Measurements from ENCODE around the gene SLC52A3. TPM values are rescaled to one million over a fixed set of nuclear protein-coding genes. Genes with fewer than 3 reads are reported as not detected.

SLC52A3 gene
- total and polyA plus RNA-seq, 2 of the 13 experiments (the other 11 are each of a cell fraction or from before 2014, with no cell fraction given): 0.03 TPM; not detected in 1

DNA sequence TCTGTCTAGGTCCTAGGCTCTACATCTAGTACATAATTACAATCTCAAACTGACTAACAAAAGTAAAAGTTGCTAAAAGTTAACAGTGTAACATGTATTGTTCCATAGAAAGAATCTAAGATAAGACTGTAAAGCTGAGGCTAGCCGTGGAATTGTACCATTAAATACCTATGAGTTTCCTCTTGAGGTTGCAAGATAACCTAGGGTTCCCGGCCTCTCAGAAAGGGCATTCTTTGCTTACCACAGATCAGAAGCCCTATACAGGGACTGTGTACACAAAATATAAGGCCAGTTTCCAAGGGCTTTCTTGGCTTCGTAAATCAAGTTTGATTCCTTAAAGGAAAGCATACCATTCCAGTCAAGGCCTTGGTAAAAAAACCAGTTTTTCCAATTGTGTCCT lies 11.5 kb upstream of the SLC52A3 start:
- CTCF ChIA-PET (ENCODE audit: low intra/inter-chr PET ratio, low total read pairs): no interaction called here
- in situ Hi-C loops (cut with HindIII; ENCODE audit: extremely low pct_ligation_motif_present, low pct_unique_long_range_greater_than_20kb): no loop called here

More for the DNA sequence above, 11.5 kb upstream of the SLC52A3 start:
- no peak overlapping the region for H3K27ac ChIP-seq (ENCODE audit: extremely low read length, insufficient read depth, low read length)
- no TSS peak for BruUV-seq (replicated peaks)
- ATAC-seq: no peak
- H2AFZ ChIP-seq (ENCODE audit: low read length): no peak overlapping the region
- no peaks in the 10 kb centered on the region for H4K20me1 ChIP-seq (ENCODE audit: insufficient read depth, low read length)
- intact Hi-C loops (cut with micrococcal nuclease; ENCODE audit: unreplicated experiment): no loop called here
- no peak overlapping the region for H3K9ac ChIP-seq (ENCODE audit: insufficient read depth, low read depth, low read length)
- POLR2A ChIA-PET: no interaction called here
- no peaks in the 10 kb centered on the region for H3K79me2 ChIP-seq (ENCODE audit: insufficient read depth, low read length)
- no peak overlapping the region for H3K4me2 ChIP-seq (ENCODE audit: low read depth, low read length)
- H3K4me1 ChIP-seq (ENCODE audit: insufficient read depth, low read length): no peaks in the 10 kb centered on the region
- no peak for DNase-seq (ENCODE audit: low spot score)
- 21% methylated on average over 3 of the region's 3 CpGs for WGBS (ENCODE audit: low lambda C conversion rate)
- no peaks in the 10 kb centered on the region for H3K36me3 ChIP-seq (replicated peaks in 1 of 2; ENCODE audit: control insufficient read depth in 1 of 2, insufficient read depth in 2 of 2, low read length in 2 of 2)
- FAIRE-seq: no peak
- TF ChIP-seq KDM1A (CRISPR knock-in tag; IDR thresholded peaks at IDR 0.05) (no peak), NAIF1 (CRISPR knock-in tag; IDR thresholded peaks at IDR 0.05; ENCODE audit: borderline replicate concordance) (no peak), HNRNPUL1 (IDR thresholded peaks at IDR 0.05; ENCODE audit: low read depth, low read length) (no peak), FOXM1 (CRISPR knock-in tag; IDR thresholded peaks at IDR 0.05) (no peak), DNMT1 (CRISPR knock-in tag; IDR thresholded peaks at IDR 0.05) (no peak), ZNF451 (CRISPR knock-in tag; IDR thresholded peaks at IDR 0.05) (no peak), SUZ12 (IDR thresholded peaks at IDR 0.05; ENCODE audit: low read depth, low read length) (no peak), TOE1 (CRISPR knock-in tag; IDR thresholded peaks at IDR 0.05) (no peak), ZNF282 (IDR thresholded peaks at IDR 0.05; ENCODE audit: partially characterized antibody) (no peak), RORA (CRISPR knock-in tag; IDR thresholded peaks at IDR 0.05) (no peak), ZBTB7B (CRISPR knock-in tag; IDR thresholded peaks at IDR 0.05) (no peak), ELF4 (CRISPR knock-in tag; IDR thresholded peaks at IDR 0.05; ENCODE audit: borderline replicate concordance) (no peak), ZNF510 (CRISPR knock-in tag; IDR thresholded peaks at IDR 0.05; ENCODE audit: low read depth) (no peak)
- TF ChIP-seq, protein P1, sequence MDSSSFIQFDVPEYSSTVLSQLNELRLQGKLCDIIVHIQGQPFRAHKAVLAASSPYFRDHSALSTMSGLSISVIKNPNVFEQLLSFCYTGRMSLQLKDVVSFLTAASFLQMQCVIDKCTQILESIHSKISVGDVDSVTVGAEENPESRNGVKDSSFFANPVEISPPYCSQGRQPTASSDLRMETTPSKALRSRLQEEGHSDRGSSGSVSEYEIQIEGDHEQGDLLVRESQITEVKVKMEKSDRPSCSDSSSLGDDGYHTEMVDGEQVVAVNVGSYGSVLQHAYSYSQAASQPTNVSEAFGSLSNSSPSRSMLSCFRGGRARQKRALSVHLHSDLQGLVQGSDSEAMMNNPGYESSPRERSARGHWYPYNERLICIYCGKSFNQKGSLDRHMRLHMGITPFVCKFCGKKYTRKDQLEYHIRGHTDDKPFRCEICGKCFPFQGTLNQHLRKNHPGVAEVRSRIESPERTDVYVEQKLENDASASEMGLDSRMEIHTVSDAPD (CRISPR knock-in tag; IDR thresholded peaks at IDR 0.05): no peak
- TF ChIP-seq, protein P2, sequence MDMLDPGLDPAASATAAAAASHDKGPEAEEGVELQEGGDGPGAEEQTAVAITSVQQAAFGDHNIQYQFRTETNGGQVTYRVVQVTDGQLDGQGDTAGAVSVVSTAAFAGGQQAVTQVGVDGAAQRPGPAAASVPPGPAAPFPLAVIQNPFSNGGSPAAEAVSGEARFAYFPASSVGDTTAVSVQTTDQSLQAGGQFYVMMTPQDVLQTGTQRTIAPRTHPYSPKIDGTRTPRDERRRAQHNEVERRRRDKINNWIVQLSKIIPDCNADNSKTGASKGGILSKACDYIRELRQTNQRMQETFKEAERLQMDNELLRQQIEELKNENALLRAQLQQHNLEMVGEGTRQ (IDR thresholded peaks at IDR 0.05; ENCODE audit: low read depth, low read length): no peak
- TF ChIP-seq, protein P2 (CRISPR knock-in tag; IDR thresholded peaks at IDR 0.05; ENCODE audit: borderline replicate concordance): no peak
- TF ChIP-seq, protein P3, sequence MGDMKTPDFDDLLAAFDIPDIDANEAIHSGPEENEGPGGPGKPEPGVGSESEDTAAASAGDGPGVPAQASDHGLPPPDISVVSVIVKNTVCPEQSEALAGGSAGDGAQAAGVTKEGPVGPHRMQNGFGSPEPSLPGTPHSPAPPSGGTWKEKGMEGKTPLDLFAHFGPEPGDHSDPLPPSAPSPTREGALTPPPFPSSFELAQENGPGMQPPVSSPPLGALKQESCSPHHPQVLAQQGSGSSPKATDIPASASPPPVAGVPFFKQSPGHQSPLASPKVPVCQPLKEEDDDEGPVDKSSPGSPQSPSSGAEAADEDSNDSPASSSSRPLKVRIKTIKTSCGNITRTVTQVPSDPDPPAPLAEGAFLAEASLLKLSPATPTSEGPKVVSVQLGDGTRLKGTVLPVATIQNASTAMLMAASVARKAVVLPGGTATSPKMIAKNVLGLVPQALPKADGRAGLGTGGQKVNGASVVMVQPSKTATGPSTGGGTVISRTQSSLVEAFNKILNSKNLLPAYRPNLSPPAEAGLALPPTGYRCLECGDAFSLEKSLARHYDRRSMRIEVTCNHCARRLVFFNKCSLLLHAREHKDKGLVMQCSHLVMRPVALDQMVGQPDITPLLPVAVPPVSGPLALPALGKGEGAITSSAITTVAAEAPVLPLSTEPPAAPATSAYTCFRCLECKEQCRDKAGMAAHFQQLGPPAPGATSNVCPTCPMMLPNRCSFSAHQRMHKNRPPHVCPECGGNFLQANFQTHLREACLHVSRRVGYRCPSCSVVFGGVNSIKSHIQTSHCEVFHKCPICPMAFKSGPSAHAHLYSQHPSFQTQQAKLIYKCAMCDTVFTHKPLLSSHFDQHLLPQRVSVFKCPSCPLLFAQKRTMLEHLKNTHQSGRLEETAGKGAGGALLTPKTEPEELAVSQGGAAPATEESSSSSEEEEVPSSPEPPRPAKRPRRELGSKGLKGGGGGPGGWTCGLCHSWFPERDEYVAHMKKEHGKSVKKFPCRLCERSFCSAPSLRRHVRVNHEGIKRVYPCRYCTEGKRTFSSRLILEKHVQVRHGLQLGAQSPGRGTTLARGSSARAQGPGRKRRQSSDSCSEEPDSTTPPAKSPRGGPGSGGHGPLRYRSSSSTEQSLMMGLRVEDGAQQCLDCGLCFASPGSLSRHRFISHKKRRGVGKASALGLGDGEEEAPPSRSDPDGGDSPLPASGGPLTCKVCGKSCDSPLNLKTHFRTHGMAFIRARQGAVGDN (CRISPR knock-in tag; IDR thresholded peaks at IDR 0.05): no peak
- H3K4me3 ChIP-seq (replicated peaks in 1 of 3; ENCODE audit: insufficient read depth in 1 of 3, low read depth in 2 of 3, low read length in 3 of 3): no peak overlapping the region
- peaks cover 14% of the 10 kb centered on the region; the same call in 1 of the 2 replicates for H3K9me3 ChIP-seq (ENCODE audit: low read length)
- H3K27me3 ChIP-seq (ENCODE audit: control insufficient read depth in 1 of 2, insufficient read depth in 2 of 2, low read length in 2 of 2): peaks cover 0 to 29% of the 10 kb centered on the region in 2 experiments; a peak in 3 of 5 replicates
